Measurements from ENCODE around the gene RLBP1.

RLBP1 gene

GRCh38 chr15:89201465-89202005 lies 19.8 kb downstream of the RLBP1 start:
- H3K36me3 ChIP-seq (ENCODE audit: control insufficient read depth in 1 of 2, insufficient read depth in 2 of 2, low read depth in 1 of 2, low read length in 2 of 2): peaks cover 12 to 45% of the 10 kb centered on the region in 2 experiments
- H2BK5ac ChIP-seq (ENCODE audit: low read depth, low read length, poor library complexity, severe bottlenecking): no peak overlapping the region
- no peak overlapping the region for H4K8ac ChIP-seq (ENCODE audit: low read length)
- H3K27me3 ChIP-seq (ENCODE audit: control insufficient read depth in 1 of 2, insufficient read depth in 1 of 2, low read length in 2 of 2): peaks cover 0 to 9% of the 10 kb centered on the region in 2 experiments
- H3K9ac ChIP-seq (ENCODE audit: low read length): no peak overlapping the region
- H4K91ac ChIP-seq (ENCODE audit: low read length): no peak overlapping the region
- H2AK5ac ChIP-seq (ENCODE audit: low read length, severe bottlenecking): no peak overlapping the region
- WGBS: 82% methylated on average over 12 of the region's 20 CpGs
- no peak overlapping the region for H2AFZ ChIP-seq (ENCODE audit: low read depth, low read length)
- H2BK15ac ChIP-seq (ENCODE audit: low read depth, poor library complexity, severe bottlenecking): no peak overlapping the region
- peaks cover 3% of the 10 kb centered on the region for H3K4me1 ChIP-seq (ENCODE audit: control insufficient read depth, insufficient read depth, low read depth, low read length)
- no peak for DNase-seq
- H3K23ac ChIP-seq (ENCODE audit: low read length in 2 of 2): no peak overlapping the region
- no peak overlapping the region for H3K27ac ChIP-seq (ENCODE audit: low read length, poor library complexity, severe bottlenecking)
- H3K18ac ChIP-seq (ENCODE audit: low read depth in 1 of 2, low read length in 2 of 2): no peak overlapping the region
- no peak overlapping the region for H3K4me3 ChIP-seq (ENCODE audit: insufficient read depth in 1 of 2, low read depth in 1 of 2, low read length in 2 of 2)
- no peaks in the 10 kb centered on the region for H3K9me3 ChIP-seq (ENCODE audit: control insufficient read depth, low read length)
- no peak overlapping the region for H3K4ac ChIP-seq (ENCODE audit: low read depth in 1 of 2, low read length in 2 of 2)
- H2BK12ac ChIP-seq (ENCODE audit: low read length in 2 of 2): no peak overlapping the region
- no peak overlapping the region for H2BK120ac ChIP-seq (ENCODE audit: low read depth, low read length)
- no peak overlapping the region for H3K14ac ChIP-seq (ENCODE audit: low read length in 2 of 2)
- H3K4me2 ChIP-seq (ENCODE audit: low read length, poor library complexity, severe bottlenecking): no peak overlapping the region
- no peaks in the 10 kb centered on the region for H3K79me1 ChIP-seq (replicated peaks; ENCODE audit: low read length, poor library complexity, severe bottlenecking)

GRCh38 chr15:89200182-89200581 lies 21.2 kb downstream of the RLBP1 start:
- Histone ChIP-seq H2AFZ (ENCODE audit: low read depth, low read length) (no peak overlapping the region), H3K9ac (ENCODE audit: low read length) (no peak overlapping the region), H2BK15ac (ENCODE audit: low read depth, poor library complexity, severe bottlenecking) (no peak overlapping the region), H2BK120ac (ENCODE audit: low read depth, low read length) (no peak overlapping the region), H3K27me3 (ENCODE audit: control insufficient read depth in 1 of 2, insufficient read depth in 1 of 2, low read length in 2 of 2) (peaks cover 0 to 9% of the 10 kb centered on the region in 2 experiments), H4K8ac (ENCODE audit: low read length) (no peak overlapping the region), H3K27ac (ENCODE audit: low read length, poor library complexity, severe bottlenecking) (no peak overlapping the region), H2BK5ac (ENCODE audit: low read depth, low read length, poor library complexity, severe bottlenecking) (no peak overlapping the region), H2BK12ac (ENCODE audit: low read length in 2 of 2) (no peak overlapping the region), H2AK5ac (ENCODE audit: low read length, severe bottlenecking) (no peak overlapping the region), H3K9me3 (ENCODE audit: control insufficient read depth, low read length) (no peaks in the 10 kb centered on the region), H3K79me1 (replicated peaks; ENCODE audit: low read length, poor library complexity, severe bottlenecking) (no peaks in the 10 kb centered on the region), H3K23ac (ENCODE audit: low read length in 2 of 2) (no peak overlapping the region), H3K4me3 (ENCODE audit: insufficient read depth in 1 of 2, low read depth in 1 of 2, low read length in 2 of 2) (no peak overlapping the region), H3K18ac (ENCODE audit: low read depth in 1 of 2, low read length in 2 of 2) (no peak overlapping the region), H3K36me3 (ENCODE audit: control insufficient read depth in 1 of 2, insufficient read depth in 2 of 2, low read depth in 1 of 2, low read length in 2 of 2) (peaks cover 21 to 58% of the 10 kb centered on the region in 2 experiments), H3K4me1 (ENCODE audit: control insufficient read depth, insufficient read depth, low read depth, low read length) (peaks cover 3% of the 10 kb centered on the region), H4K91ac (ENCODE audit: low read length) (no peak overlapping the region), H3K4me2 (ENCODE audit: low read length, poor library complexity, severe bottlenecking) (no peak overlapping the region), H3K14ac (ENCODE audit: low read length in 2 of 2) (no peak overlapping the region), H3K4ac (ENCODE audit: low read depth in 1 of 2, low read length in 2 of 2) (no peak overlapping the region)
- 97% methylated on average over 10 of the region's 12 CpGs for WGBS
- no peak for DNase-seq

- no peaks in the 10 kb centered on the region for H3K9me3 ChIP-seq (ENCODE audit: control insufficient read depth, low read length)
- H3K36me3 ChIP-seq (ENCODE audit: control insufficient read depth in 1 of 2, insufficient read depth in 2 of 2, low read depth in 1 of 2, low read length in 2 of 2): peaks cover 25 to 62% of the 10 kb centered on the region in 2 experiments
- H3K27ac ChIP-seq (ENCODE audit: low read length, poor library complexity, severe bottlenecking): no peak overlapping the region
- H2AFZ ChIP-seq (ENCODE audit: low read depth, low read length): no peak overlapping the region
- H3K4me1 ChIP-seq (ENCODE audit: control insufficient read depth, insufficient read depth, low read depth, low read length): peaks cover 3% of the 10 kb centered on the region
- H3K14ac ChIP-seq (ENCODE audit: low read length in 2 of 2): no peak overlapping the region
- H2AK5ac ChIP-seq (ENCODE audit: low read length, severe bottlenecking): no peak overlapping the region
- no peak overlapping the region for H3K4me3 ChIP-seq (ENCODE audit: insufficient read depth in 1 of 2, low read depth in 1 of 2, low read length in 2 of 2)
- no peaks in the 10 kb centered on the region for H3K79me1 ChIP-seq (replicated peaks; ENCODE audit: low read length, poor library complexity, severe bottlenecking)
- H3K18ac ChIP-seq (ENCODE audit: low read depth in 1 of 2, low read length in 2 of 2): no peak overlapping the region
- H2BK120ac ChIP-seq (ENCODE audit: low read depth, low read length): no peak overlapping the region
- H3K4ac ChIP-seq (ENCODE audit: low read depth in 1 of 2, low read length in 2 of 2): no peak overlapping the region
- no peak overlapping the region for H4K8ac ChIP-seq (ENCODE audit: low read length)
- WGBS: 19% methylated on average over 2 of the region's 6 CpGs
- H2BK12ac ChIP-seq (ENCODE audit: low read length in 2 of 2): no peak overlapping the region
- DNase-seq: no peak
- peaks cover 0 to 8% of the 10 kb centered on the region in 2 experiments for H3K27me3 ChIP-seq (ENCODE audit: control insufficient read depth in 1 of 2, insufficient read depth in 1 of 2, low read length in 2 of 2)
- H4K91ac ChIP-seq (ENCODE audit: low read length): no peak overlapping the region
- no peak overlapping the region for H3K4me2 ChIP-seq (ENCODE audit: low read length, poor library complexity, severe bottlenecking)
- no peak overlapping the region for H2BK15ac ChIP-seq (ENCODE audit: low read depth, poor library complexity, severe bottlenecking)
- no peak overlapping the region for H2BK5ac ChIP-seq (ENCODE audit: low read depth, low read length, poor library complexity, severe bottlenecking)
- no peak overlapping the region for H3K9ac ChIP-seq (ENCODE audit: low read length)
- no peak overlapping the region for H3K23ac ChIP-seq (ENCODE audit: low read length in 2 of 2)
These were observed 21.6 kb downstream of the RLBP1 start for GRCh38 chr15:89199746-89200145.

GRCh38 chr15:89198934-89199333 lies 22.4 kb downstream of the RLBP1 start:
- Histone ChIP-seq H3K4ac (ENCODE audit: low read depth in 1 of 2, low read length in 2 of 2) (no peak overlapping the region), H3K4me3 (ENCODE audit: insufficient read depth in 1 of 2, low read depth in 1 of 2, low read length in 2 of 2) (no peak overlapping the region), H2BK120ac (ENCODE audit: low read depth, low read length) (no peak overlapping the region), H3K14ac (ENCODE audit: low read length in 2 of 2) (no peak overlapping the region), H3K4me2 (ENCODE audit: low read length, poor library complexity, severe bottlenecking) (no peak overlapping the region), H3K23ac (ENCODE audit: low read length in 2 of 2) (no peak overlapping the region), H2AFZ (ENCODE audit: low read depth, low read length) (no peak overlapping the region), H3K4me1 (ENCODE audit: control insufficient read depth, insufficient read depth, low read depth, low read length) (peaks cover 3% of the 10 kb centered on the region), H3K9ac (ENCODE audit: low read length) (no peak overlapping the region), H3K27me3 (ENCODE audit: control insufficient read depth in 1 of 2, insufficient read depth in 1 of 2, low read length in 2 of 2) (peaks cover 0 to 4% of the 10 kb centered on the region in 2 experiments), H2BK5ac (ENCODE audit: low read depth, low read length, poor library complexity, severe bottlenecking) (no peak overlapping the region), H2BK15ac (ENCODE audit: low read depth, poor library complexity, severe bottlenecking) (no peak overlapping the region), H3K9me3 (ENCODE audit: control insufficient read depth, low read length) (no peaks in the 10 kb centered on the region), H4K8ac (ENCODE audit: low read length) (no peak overlapping the region), H2BK12ac (ENCODE audit: low read length in 2 of 2) (no peak overlapping the region), H3K18ac (ENCODE audit: low read depth in 1 of 2, low read length in 2 of 2) (no peak overlapping the region), H4K91ac (ENCODE audit: low read length) (no peak overlapping the region), H3K27ac (ENCODE audit: low read length, poor library complexity, severe bottlenecking) (no peak overlapping the region), H3K36me3 (ENCODE audit: control insufficient read depth in 1 of 2, insufficient read depth in 2 of 2, low read depth in 1 of 2, low read length in 2 of 2) (peaks cover 27 to 71% of the 10 kb centered on the region in 2 experiments), H2AK5ac (ENCODE audit: low read length, severe bottlenecking) (no peak overlapping the region), H3K79me1 (replicated peaks; ENCODE audit: low read length, poor library complexity, severe bottlenecking) (no peaks in the 10 kb centered on the region)
- no peak for DNase-seq
- WGBS: 93% methylated on average over 3 of the region's 3 CpGs
